HCT116 (cell line): ENCODE data around the gene CERS5. TPM values are rescaled to one million over a fixed set of nuclear protein-coding genes. Genes with fewer than 3 reads are reported as not detected.

Experiments
- ATAC-seq: fragments of 200-7000 bp; cut with Tn5 transposase; 2 replicates; pipeline ENCODE4 v1.9.1; 2020; ENCODE audit warnings: mild to moderate bottlenecking, moderate library complexity
- BruUV-seq: library from RNA; stranded (reverse); fragments of 400-500 nt; replicated peaks from 2 replicates; lab custom pipeline; 2021; lab: Mats Ljungman, UMichigan
- CTCF ChIA-PET: fragments of 300-600 bp; sonication (Branson Sonifier 250); formaldehyde crosslinking; loops from one replicate; lab custom pipeline; 2021; ENCODE audit warnings: antibody characterized with exemption; lab: Charles Lee
- POLR2A ChIA-PET: fragments of 300-600, 350-600 bp; sonication (Branson Sonifier 250); formaldehyde crosslinking; loops from one replicate; lab custom pipeline; 2021; ENCODE audit warnings: antibody characterized with exemption; lab: Charles Lee
- RAD21 ChIA-PET, 2 experiments: fragments of 300-600 bp; sonication (Branson Sonifier 250); formaldehyde crosslinking; loops; one replicate each; lab custom pipeline; 2023; ENCODE audit warnings: low total read pairs in 2 of 2; ENCODE audit not compliant: uncharacterized antibody in 2 of 2, unreplicated experiment in 2 of 2, low non-redundant PET in 1 of 2; lab: Charles Lee
- DNase-seq: peaks from one replicate; pipeline ENCODE4 v3.0.0-alpha.2; 2010; ENCODE audit warnings: low read depth, low spot score
- H2AFZ ChIP-seq: fragments of 200-600 bp; shearing (Covaris generic), sonication (generic); 2 replicates; pipeline ENCODE4 v1.6.1; 2017; ENCODE audit warnings: low read depth, mixed run types, mixed read lengths, antibody characterized with exemption, low read length; ENCODE audit not compliant: poor library complexity, severe bottlenecking
- H3K27ac ChIP-seq: 2 replicates; pipeline ENCODE4 v1.5.1; 2012; ENCODE audit warnings: low read depth, low read length
- H3K27me3 ChIP-seq: fragments of 200-600 bp; sonication (generic); 2 replicates; pipeline ENCODE4 v1.6.1; 2016; ENCODE audit warnings: mixed run types, low read length, mixed read lengths; ENCODE audit not compliant: insufficient read depth
- H3K36me3 ChIP-seq, 2 experiments: fragments of 200-500 bp in 1 of 2; fragments of 200-600 bp in 1 of 2; sonication (Bioruptor generic) in 1 of 2; sonication (generic) in 1 of 2; 2 replicates each; pipeline versions ENCODE4 v1.5.1 to v1.6.1; 2014 to 2016; ENCODE audit warnings: low read length in 2 of 2, inconsistent platforms in 1 of 2, mixed read lengths in 1 of 2, mixed run types in 1 of 2; ENCODE audit not compliant: insufficient read depth in 2 of 2, control insufficient read depth in 1 of 2
- H3K4me1 ChIP-seq, 2 experiments: fragments of 200-600 bp in 1 of 2; sonication (generic) in 1 of 2; 2 replicates each; pipeline versions ENCODE4 v1.5.1 to v1.6.1; 2012 to 2017; ENCODE audit warnings: low read length in 2 of 2, inconsistent platforms in 1 of 2, mild to moderate bottlenecking in 1 of 2, mixed read lengths in 1 of 2, mixed run types in 1 of 2, moderate library complexity in 1 of 2; ENCODE audit not compliant: insufficient read depth in 2 of 2, control insufficient read depth in 1 of 2
- H3K4me2 ChIP-seq: fragments of 200-600 bp; sonication (generic); 2 replicates; pipeline ENCODE4 v1.6.1; 2017; ENCODE audit warnings: mixed run types, low read length, mixed read lengths
- H3K4me3 ChIP-seq, 2 experiments: fragments of 200-600 bp in 1 of 2; sonication (generic) in 1 of 2; replicated peaks in 1 of 2; 2 replicates each; pipeline ENCODE4 v1.5.1; 2011 to 2016; ENCODE audit warnings: low read length in 2 of 2, control low read depth in 1 of 2, low read depth in 1 of 2, mild to moderate bottlenecking in 1 of 2, mixed read lengths in 1 of 2, mixed run types in 1 of 2
- H3K79me2 ChIP-seq: fragments of 200-600 bp; sonication (generic); 2 replicates; pipeline ENCODE4 v1.6.1; 2017; ENCODE audit warnings: mild to moderate bottlenecking, mixed run types, low read length, moderate library complexity, mixed read lengths; ENCODE audit not compliant: insufficient read depth
- H3K9ac ChIP-seq: fragments of 200-600 bp; sonication (generic); 2 replicates; pipeline ENCODE4 v1.6.1; 2016; ENCODE audit warnings: low read length, mixed read lengths
- H3K9me2 ChIP-seq: fragments of 200-600 bp; sonication (generic), shearing (Covaris generic); 2 replicates; pipeline ENCODE4 v1.6.1; 2017; ENCODE audit warnings: mixed run types, mild to moderate bottlenecking, moderate library complexity; ENCODE audit not compliant: insufficient read depth
- H3K9me3 ChIP-seq, 2 experiments: fragments of 200-500 bp in 1 of 2; fragments of 200-600 bp in 1 of 2; sonication (Bioruptor generic) in 1 of 2; sonication (generic) in 1 of 2; 2 replicates each; pipeline ENCODE4 v1.6.1; 2014 to 2017; ENCODE audit warnings: low read length in 2 of 2, mixed read lengths in 2 of 2, inconsistent platforms in 1 of 2, low read depth in 1 of 2, mild to moderate bottlenecking in 1 of 2, mixed run types in 1 of 2, moderate library complexity in 1 of 2; ENCODE audit not compliant: control insufficient read depth in 1 of 2, insufficient read depth in 1 of 2
- H4K20me1 ChIP-seq: fragments of 200-600 bp; sonication (generic), shearing (Covaris generic); 2 replicates; pipeline ENCODE4 v1.6.1; 2017; ENCODE audit warnings: mixed run types, mild to moderate bottlenecking, moderate library complexity; ENCODE audit not compliant: insufficient read depth
- CEBPB ChIP-seq: IDR thresholded peaks from 2 replicates; pipeline ENCODE4 v1.6.1; 2012; ENCODE audit warnings: low read depth
- EGR1 ChIP-seq: IDR thresholded peaks from 2 replicates; pipeline ENCODE4 v1.6.1; 2012; ENCODE audit warnings: low read depth
- FOSL1 ChIP-seq: IDR thresholded peaks from 2 replicates; pipeline ENCODE4 v1.6.1; 2012; ENCODE audit warnings: low read depth
- JUND ChIP-seq: IDR thresholded peaks from 2 replicates; pipeline ENCODE4 v1.6.1; 2012
- SIN3A ChIP-seq: IDR thresholded peaks from 2 replicates; pipeline ENCODE4 v1.6.1; 2012; ENCODE audit warnings: low read depth
- SP1 ChIP-seq: IDR thresholded peaks from 2 replicates; pipeline ENCODE4 v1.6.1; 2012; ENCODE audit warnings: low read depth
- ZFX ChIP-seq: fragments of 450-650 bp; IDR thresholded peaks from 2 replicates; pipeline ENCODE4 v1.6.1; 2017
- intact Hi-C: fragments of 100-400 bp; cut with micrococcal nuclease; formaldehyde crosslinking; loops from 2 replicates; pipeline ENCODE4 v1.10.0; 2022
- total RNA-seq: library from RNA; stranded (reverse); gene quantifications from one replicate; pipeline ENCODE4 v1.2.1, GENCODE V29; 2021; ENCODE audit not compliant: unreplicated experiment
- TF ChIP-seq, protein P1 (sequence below), 3 experiments: fragments of 200-600 bp in 1 of 3; sonication (generic) in 1 of 3; IDR thresholded peaks in 2 of 3; conservative IDR thresholded peaks in 1 of 3; 2 replicates each; pipeline ENCODE4 v1.5.1; 2012 to 2017; ENCODE audit warnings: low read depth in 2 of 3, low read length in 2 of 3, antibody characterized with exemption in 1 of 3, borderline replicate concordance in 1 of 3, control low read depth in 1 of 3, mild to moderate bottlenecking in 1 of 3, mixed read lengths in 1 of 3, mixed run types in 1 of 3, moderate library complexity in 1 of 3; ENCODE audit not compliant: insufficient read depth in 1 of 3
- TF ChIP-seq, protein P2 (sequence below): IDR thresholded peaks from 2 replicates; pipeline ENCODE4 v1.6.1; 2011; ENCODE audit warnings: mild to moderate bottlenecking, low read length, moderate library complexity; ENCODE audit not compliant: insufficient replicate concordance; ENCODE audit errors: extremely low read depth

CERS5 gene
- total RNA-seq, 1 experiment from 2014 or later = 33.4 TPM

DNA sequence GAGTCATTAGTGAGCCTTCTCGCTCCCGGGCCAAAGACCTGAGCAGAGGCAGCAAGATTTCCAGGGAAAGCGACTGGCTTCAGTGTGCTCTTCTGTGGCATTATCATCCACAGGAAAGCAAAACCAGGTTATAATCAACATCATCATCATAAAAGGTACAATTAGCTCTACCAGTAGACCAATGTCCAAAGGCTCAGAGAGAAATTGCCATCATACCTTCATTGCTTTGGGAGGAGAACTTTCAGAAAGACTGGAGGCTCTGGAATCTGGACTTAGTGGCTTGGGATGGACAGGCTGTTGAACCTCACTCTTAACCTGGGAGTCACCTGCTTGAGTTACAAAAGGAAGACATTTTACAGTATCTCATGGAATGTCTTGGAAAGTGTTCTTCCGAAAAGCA is 25.1 kb upstream of the CERS5 start (continued):
- no peak for TF ChIP-seq EGR1
- no peak for TF ChIP-seq FOSL1
- TF ChIP-seq, all 23 proteins: peak for 0

DNA sequence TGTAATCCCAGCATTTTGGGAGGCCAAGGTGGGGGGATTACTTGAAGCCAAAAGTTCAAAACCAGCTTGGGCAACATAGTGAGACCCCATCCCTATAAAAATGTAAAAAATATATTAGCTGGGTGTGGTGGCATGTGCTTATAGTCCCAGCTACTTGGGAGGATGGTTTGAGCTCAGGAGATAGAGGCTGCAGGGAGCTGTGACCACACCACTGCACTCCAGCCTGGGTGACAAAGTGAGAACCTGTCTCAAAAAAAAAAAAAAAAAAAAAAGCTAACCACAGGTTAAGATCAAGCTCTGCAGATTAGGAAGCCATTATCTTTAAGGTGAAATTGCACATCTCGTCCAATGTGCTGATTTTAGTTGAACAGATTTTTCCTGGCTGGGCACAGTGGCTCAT is 23.7 kb upstream of the CERS5 start:
- no peak for TF ChIP-seq JUND
- ChIA-PET RAD21 (interaction anchor here (0.6 to 0.7 kb wide), 2 partner anchors 30 to 123 kb away, joined by 4 read pairs; no protein-coding TSS in a partner anchor), CTCF (interaction anchor here (0.7 kb wide), 1 partner anchor 24 kb away, joined by 4 read pairs; the partner anchor contains the start of gene CERS5), POLR2A (interaction anchor here (0.6 to 0.7 kb wide), 2 partner anchors 16 to 31 kb away, joined by 3 read pairs; no protein-coding TSS in a partner anchor)
- Histone ChIP-seq H3K4me3 (no peak overlapping the region), H3K27me3 (no peaks in the 10 kb centered on the region), H4K20me1 (no peaks in the 10 kb centered on the region), H3K79me2 (no peaks in the 10 kb centered on the region), H3K27ac (no peak overlapping the region), H3K9me2 (no peaks in the 10 kb centered on the region), H3K9ac (no peak overlapping the region), H3K9me3 (no peaks in the 10 kb centered on the region), H3K4me2 (no peak overlapping the region), H2AFZ (no peak overlapping the region), H3K4me1 (no peaks in the 10 kb centered on the region), H3K36me3 (peaks cover 2 to 17% of the 10 kb centered on the region in 2 experiments; a peak in 2 of 4 replicates)
- ATAC-seq = no peak
- BruUV-seq = no TSS peak
- DNase-seq = no peak
- intact Hi-C loops = no loop called here

DNA sequence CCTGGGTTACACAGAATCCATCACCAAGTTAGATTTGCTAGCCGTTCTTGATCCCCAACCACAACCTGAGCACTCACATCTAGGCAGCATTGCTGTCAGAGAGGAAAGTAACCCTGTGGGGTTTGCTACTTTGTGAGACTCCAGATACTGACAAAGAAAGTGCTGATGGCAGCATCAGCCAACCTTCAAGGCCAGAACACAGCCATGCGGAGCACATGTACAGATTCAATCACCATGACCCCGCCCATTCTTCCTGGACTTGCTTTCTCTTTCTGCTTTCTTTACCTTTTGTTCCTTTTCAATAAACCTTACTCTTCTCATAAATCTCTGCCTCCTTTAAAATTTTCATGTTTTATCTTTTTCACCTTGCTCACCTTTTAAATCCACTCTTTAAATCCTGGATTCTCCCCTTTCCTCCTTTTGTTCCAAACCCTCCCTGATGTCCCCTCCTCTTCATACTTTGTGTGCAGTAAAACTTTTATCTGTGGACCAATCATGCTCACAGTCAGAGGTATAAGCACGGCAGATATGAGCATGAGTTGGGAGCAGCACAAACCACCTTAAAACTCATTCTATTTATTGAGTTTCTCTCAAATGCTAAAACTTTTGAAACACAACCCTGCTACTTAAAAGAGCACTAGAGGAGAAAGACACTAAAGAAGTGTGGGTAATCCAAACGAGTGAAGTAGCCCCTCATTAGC is 21.9 kb upstream of the CERS5 start:
- TF ChIP-seq, protein P1, sequence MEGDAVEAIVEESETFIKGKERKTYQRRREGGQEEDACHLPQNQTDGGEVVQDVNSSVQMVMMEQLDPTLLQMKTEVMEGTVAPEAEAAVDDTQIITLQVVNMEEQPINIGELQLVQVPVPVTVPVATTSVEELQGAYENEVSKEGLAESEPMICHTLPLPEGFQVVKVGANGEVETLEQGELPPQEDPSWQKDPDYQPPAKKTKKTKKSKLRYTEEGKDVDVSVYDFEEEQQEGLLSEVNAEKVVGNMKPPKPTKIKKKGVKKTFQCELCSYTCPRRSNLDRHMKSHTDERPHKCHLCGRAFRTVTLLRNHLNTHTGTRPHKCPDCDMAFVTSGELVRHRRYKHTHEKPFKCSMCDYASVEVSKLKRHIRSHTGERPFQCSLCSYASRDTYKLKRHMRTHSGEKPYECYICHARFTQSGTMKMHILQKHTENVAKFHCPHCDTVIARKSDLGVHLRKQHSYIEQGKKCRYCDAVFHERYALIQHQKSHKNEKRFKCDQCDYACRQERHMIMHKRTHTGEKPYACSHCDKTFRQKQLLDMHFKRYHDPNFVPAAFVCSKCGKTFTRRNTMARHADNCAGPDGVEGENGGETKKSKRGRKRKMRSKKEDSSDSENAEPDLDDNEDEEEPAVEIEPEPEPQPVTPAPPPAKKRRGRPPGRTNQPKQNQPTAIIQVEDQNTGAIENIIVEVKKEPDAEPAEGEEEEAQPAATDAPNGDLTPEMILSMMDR (IDR thresholded peaks at IDR 0.05 in 2 of 3, conservative IDR thresholded peaks at IDR 0.05 in 1 of 3; ENCODE audit: borderline replicate concordance in 1 of 3, insufficient read depth in 1 of 3, low read depth in 2 of 3, low read length in 2 of 3) = no peak
- TF ChIP-seq, protein P2, sequence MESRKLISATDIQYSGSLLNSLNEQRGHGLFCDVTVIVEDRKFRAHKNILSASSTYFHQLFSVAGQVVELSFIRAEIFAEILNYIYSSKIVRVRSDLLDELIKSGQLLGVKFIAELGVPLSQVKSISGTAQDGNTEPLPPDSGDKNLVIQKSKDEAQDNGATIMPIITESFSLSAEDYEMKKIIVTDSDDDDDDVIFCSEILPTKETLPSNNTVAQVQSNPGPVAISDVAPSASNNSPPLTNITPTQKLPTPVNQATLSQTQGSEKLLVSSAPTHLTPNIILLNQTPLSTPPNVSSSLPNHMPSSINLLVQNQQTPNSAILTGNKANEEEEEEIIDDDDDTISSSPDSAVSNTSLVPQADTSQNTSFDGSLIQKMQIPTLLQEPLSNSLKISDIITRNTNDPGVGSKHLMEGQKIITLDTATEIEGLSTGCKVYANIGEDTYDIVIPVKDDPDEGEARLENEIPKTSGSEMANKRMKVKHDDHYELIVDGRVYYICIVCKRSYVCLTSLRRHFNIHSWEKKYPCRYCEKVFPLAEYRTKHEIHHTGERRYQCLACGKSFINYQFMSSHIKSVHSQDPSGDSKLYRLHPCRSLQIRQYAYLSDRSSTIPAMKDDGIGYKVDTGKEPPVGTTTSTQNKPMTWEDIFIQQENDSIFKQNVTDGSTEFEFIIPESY = no peak
- TF ChIP-seq SP1 (no peak), CEBPB (no peak), ZFX (no peak), SIN3A (no peak)
- H3K79me2 ChIP-seq = no peaks in the 10 kb centered on the region
- H3K9me2 ChIP-seq = no peaks in the 10 kb centered on the region
- no peak overlapping the region for H2AFZ ChIP-seq
- no peak overlapping the region for H3K4me3 ChIP-seq
- DNase-seq (no peak), ATAC-seq (no peak)
- BruUV-seq = no TSS peak
- H4K20me1 ChIP-seq = no peaks in the 10 kb centered on the region
- no peaks in the 10 kb centered on the region for H3K9me3 ChIP-seq
- ChIA-PET RAD21 (no interaction called here), POLR2A (no interaction called here), CTCF (interaction anchor here (2.7 kb wide), 1 partner anchor 14 kb away, joined by 7 read pairs; no protein-coding TSS in a partner anchor)
- no peak overlapping the region for H3K9ac ChIP-seq
- H3K27ac ChIP-seq = no peak overlapping the region
- H3K27me3 ChIP-seq = no peaks in the 10 kb centered on the region
- intact Hi-C loops = loop anchor here (10.0 kb wide), 1 partner anchor 414 kb away; no protein-coding TSS in a partner anchor
- peaks cover 2 to 17% of the 10 kb centered on the region in 2 experiments; a peak in 1 of 4 replicates for H3K36me3 ChIP-seq
- no peak overlapping the region for H3K4me2 ChIP-seq
- H3K4me1 ChIP-seq = no peaks in the 10 kb centered on the region
